IgD-negative memory B cell (primary cell): ENCODE data around the gene NUDT3. TPM values are rescaled to one million over a fixed set of nuclear protein-coding genes. Genes with fewer than 3 reads are reported as not detected.
A peak's percentile ranks its signal among the peaks of the same experiment; 100 is the strongest.

Source experiments
- H3K27ac Mint-ChIP-seq, 3 donors: one replicate each; pipeline ENCODE4 v1.8.0; 2020 to 2022; ENCODE audit warnings: mild to moderate bottlenecking in 3 of 3, mixed read lengths in 3 of 3, moderate library complexity in 1 of 3
- H3K27me3 Mint-ChIP-seq: one replicate; pipeline ENCODE4 v1.8.0; 2021; ENCODE audit warnings: mixed read lengths
- H3K36me3 Mint-ChIP-seq: one replicate; pipeline ENCODE4 v1.8.0; 2020; ENCODE audit warnings: mild to moderate bottlenecking, mixed read lengths
- H3K4me1 Mint-ChIP-seq, 3 donors: one replicate each; pipeline ENCODE4 v1.8.0; 2020 to 2022; ENCODE audit warnings: mixed read lengths in 3 of 3, mild to moderate bottlenecking in 1 of 3
- H3K4me3 Mint-ChIP-seq, 4 donors: one replicate each; pipeline ENCODE4 v1.8.0; 2020 to 2022; ENCODE audit warnings: mild to moderate bottlenecking in 4 of 4, mixed read lengths in 4 of 4, moderate library complexity in 3 of 4
- H3K9me3 Mint-ChIP-seq, 3 donors: one replicate each; pipeline ENCODE4 v1.8.0; 2020 to 2021; ENCODE audit warnings: mixed read lengths in 3 of 3, mild to moderate bottlenecking in 1 of 3
- polyA plus RNA-seq: library from polyadenylated mRNA; unstranded; fragments of 300-500 nt; fragmentation: Illumina TruSeq; gene quantifications from one replicate; pipeline ENCODE4 v1.2.3, GENCODE V29; 2021

Gene NUDT3
- polyA plus RNA-seq, 1 donor from 2014 or later = 11.2 TPM

DNA sequence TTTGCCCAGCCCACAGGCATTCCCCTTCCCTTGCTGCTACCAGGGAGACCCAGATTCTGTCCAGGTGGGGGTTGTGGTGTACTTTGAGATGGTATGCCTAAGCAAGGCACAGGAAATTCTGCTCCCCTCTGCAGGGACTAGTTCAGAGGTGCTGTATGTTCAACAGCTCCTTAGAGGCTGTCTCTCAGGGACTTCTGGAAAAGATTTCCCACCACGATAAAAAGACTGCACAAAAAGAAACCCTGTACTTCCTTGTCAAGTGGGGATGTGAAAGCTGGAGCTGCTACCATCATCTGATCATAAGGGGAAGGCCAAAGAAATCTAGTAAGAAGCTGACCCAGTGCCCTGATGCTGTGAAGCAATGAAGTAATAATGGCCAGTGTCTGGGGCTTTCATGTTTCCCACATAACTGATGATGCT, 92.1 kb downstream of the NUDT3 start:
- H3K27ac Mint-ChIP-seq = peak overlapping the region in 1 of 3 donors; percentile 64

GRCh38 chr6:34298941-34299340, 93.5 kb downstream of the NUDT3 start:
- H3K36me3 Mint-ChIP-seq = peaks cover 7% of the 10 kb centered on the region
- H3K27ac Mint-ChIP-seq = no peak overlapping the region
- H3K4me1 Mint-ChIP-seq = peaks cover 27 to 39% (median 33%) of the 10 kb centered on the region in 3 donors
- H3K27me3 Mint-ChIP-seq = no peaks in the 10 kb centered on the region
- H3K9me3 Mint-ChIP-seq = no peaks in the 10 kb centered on the region
- H3K4me3 Mint-ChIP-seq = no peak overlapping the region

More for the DNA sequence above, 92.1 kb downstream of the NUDT3 start:
- H3K9me3 Mint-ChIP-seq = no peaks in the 10 kb centered on the region
- peaks cover 7% of the 10 kb centered on the region for H3K36me3 Mint-ChIP-seq
- H3K27me3 Mint-ChIP-seq = no peaks in the 10 kb centered on the region
- peaks cover 22 to 39% (median 31%) of the 10 kb centered on the region in 3 donors for H3K4me1 Mint-ChIP-seq
- H3K4me3 Mint-ChIP-seq = no peak overlapping the region

DNA sequence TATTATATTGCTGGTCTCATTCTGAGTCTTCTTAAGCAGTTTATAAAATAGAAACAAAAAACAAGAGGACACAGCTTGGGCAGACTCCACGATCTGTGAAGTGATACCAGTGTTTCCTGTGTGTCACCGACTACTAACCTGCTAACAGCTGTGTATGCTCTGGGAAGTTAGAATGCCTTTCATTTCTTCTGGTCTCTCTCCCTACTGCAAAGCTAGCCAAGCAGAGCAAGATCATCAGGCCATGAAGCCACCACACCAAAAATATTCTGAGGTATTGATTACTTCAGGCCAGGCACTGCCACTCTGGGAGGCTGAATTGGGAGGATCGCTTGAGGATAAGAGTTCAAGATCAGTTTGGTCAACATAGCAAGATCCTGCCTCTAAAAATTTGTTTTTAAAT, 96.7 kb downstream of the NUDT3 start:
- Mint-ChIP-seq H3K27me3 (no peaks in the 10 kb centered on the region), H3K4me1 (peaks cover 26 to 29% (median 28%) of the 10 kb centered on the region in 3 donors), H3K4me3 (peak overlapping the region in 3 of 4 donors; percentile 3 to 89 (median 81)), H3K9me3 (no peaks in the 10 kb centered on the region), H3K36me3 (peaks cover 14% of the 10 kb centered on the region), H3K27ac (peak overlapping the region; percentile 84 to 93 (median 87))

- Mint-ChIP-seq H3K36me3 (peaks cover 10% of the 10 kb centered on the region), H3K27me3 (no peaks in the 10 kb centered on the region), H3K4me3 (no peak overlapping the region), H3K9me3 (no peaks in the 10 kb centered on the region), H3K4me1 (peaks cover 18 to 24% (median 22%) of the 10 kb centered on the region in 3 donors), H3K27ac (peak overlapping the region in 1 of 3 donors; percentile 15)
These were observed 99.5 kb downstream of the NUDT3 start for GRCh38 chr6:34292954-34293353.

GRCh38 chr6:34289137-34289536, 103.3 kb downstream of the NUDT3 start:
- H3K27me3 Mint-ChIP-seq = no peaks in the 10 kb centered on the region
- H3K4me1 Mint-ChIP-seq = peaks cover 12 to 19% (median 19%) of the 10 kb centered on the region in 3 donors
- H3K4me3 Mint-ChIP-seq = no peak overlapping the region
- H3K36me3 Mint-ChIP-seq = peaks cover 13% of the 10 kb centered on the region
- H3K27ac Mint-ChIP-seq = peak overlapping the region in 1 of 3 donors; percentile 53
- peaks cover 0 to 3% (median 0%) of the 10 kb centered on the region in 3 donors for H3K9me3 Mint-ChIP-seq

- H3K4me1 Mint-ChIP-seq = peaks cover 10 to 19% (median 19%) of the 10 kb centered on the region in 3 donors
- no peaks in the 10 kb centered on the region for H3K27me3 Mint-ChIP-seq
- peaks cover 13% of the 10 kb centered on the region for H3K36me3 Mint-ChIP-seq
- H3K4me3 Mint-ChIP-seq = no peak overlapping the region
- peaks cover 0 to 3% (median 0%) of the 10 kb centered on the region in 3 donors for H3K9me3 Mint-ChIP-seq
- peak overlapping the region in 2 of 3 donors; percentile 53 to 59 for H3K27ac Mint-ChIP-seq
These were observed 103.9 kb downstream of the NUDT3 start for GRCh38 chr6:34288581-34288980.

GRCh38 chr6:34285448-34286164, 106.9 kb downstream of the NUDT3 start:
- Mint-ChIP-seq H3K4me3 (no peak overlapping the region), H3K36me3 (peaks cover 13% of the 10 kb centered on the region), H3K9me3 (peaks cover 0 to 3% (median 0%) of the 10 kb centered on the region in 3 donors), H3K27ac (peak overlapping the region in 2 of 3 donors; percentile 47 to 49), H3K27me3 (no peaks in the 10 kb centered on the region), H3K4me1 (peaks cover 9 to 19% (median 14%) of the 10 kb centered on the region in 3 donors)

DNA sequence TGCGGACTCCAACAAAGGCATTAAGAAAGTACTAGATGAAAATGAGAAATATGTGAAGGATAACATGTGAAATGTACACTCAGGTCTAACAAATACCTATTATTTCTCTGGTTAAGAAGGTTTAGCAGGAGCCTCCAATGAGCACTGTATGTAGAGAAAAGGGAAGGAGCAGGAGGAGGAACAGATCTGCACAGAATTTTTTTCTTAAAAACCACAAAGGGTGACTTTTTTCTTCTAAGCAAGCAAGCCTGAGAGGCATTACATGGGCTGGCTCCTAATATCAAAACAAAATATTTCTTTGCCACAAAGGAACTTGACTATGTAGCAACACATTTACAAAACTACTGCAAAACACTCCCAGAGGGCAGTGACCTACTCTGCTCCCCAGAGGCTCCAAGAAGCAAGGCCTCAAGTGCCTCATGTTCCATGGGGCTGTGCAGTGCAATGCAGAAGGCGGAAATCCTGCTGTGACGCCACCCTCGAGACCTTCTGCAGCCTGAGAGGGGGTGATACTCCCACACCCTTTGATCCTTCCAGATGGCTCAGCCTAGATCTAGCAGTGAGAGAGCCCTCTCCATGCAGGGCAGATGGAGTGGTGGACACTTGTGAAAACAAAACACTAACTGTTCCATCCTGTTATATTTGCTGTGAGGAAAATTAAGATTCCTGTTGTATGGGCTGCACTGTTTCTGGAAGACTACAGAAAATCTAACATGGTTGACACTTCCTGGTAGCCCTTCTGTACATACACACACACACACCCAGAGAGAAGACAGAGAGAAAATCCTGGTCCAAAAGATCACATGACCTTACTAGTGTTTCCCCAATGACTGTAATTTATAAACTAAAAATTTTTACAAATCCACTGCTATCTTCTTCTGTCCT, 107.7 kb downstream of the NUDT3 start:
- H3K27ac Mint-ChIP-seq = peak overlapping the region; percentile 47 to 49 (median 48)
- peak overlapping the region in 2 of 4 donors; percentile 47 to 54 for H3K4me3 Mint-ChIP-seq
- H3K36me3 Mint-ChIP-seq = peaks cover 13% of the 10 kb centered on the region
- H3K4me1 Mint-ChIP-seq = peaks cover 9 to 19% (median 14%) of the 10 kb centered on the region in 3 donors
- H3K9me3 Mint-ChIP-seq = peaks cover 0 to 3% (median 0%) of the 10 kb centered on the region in 3 donors
- no peaks in the 10 kb centered on the region for H3K27me3 Mint-ChIP-seq

DNA sequence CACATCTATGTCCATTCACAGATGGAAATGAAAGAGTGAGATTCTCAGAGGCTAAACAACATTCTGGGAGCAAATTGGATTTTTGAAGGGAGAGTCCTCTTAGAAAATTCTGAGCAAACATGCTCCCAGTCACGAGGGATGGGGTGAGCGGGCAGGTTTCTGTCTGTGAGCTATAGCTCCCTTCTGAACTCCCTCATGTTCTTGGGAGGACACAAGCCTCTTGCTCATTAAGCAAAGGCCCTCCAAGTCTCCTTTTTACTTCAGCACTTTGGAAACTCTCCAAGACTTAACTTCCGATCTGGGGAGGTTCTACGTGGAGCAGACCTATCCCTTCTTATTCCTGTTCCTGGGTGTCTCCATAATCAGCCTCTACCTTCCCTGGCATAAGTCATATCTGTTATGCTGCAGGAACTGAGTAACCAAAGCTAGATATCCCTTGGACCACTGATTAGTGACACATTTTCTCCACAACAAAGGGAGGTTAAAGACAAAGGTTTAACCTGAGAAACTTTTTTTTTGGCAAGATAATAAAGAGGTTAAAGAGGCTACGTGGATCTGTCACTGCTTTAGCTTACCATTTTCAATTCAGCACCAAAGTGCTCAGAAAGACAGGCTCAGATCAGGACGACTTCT, 110.7 kb downstream of the NUDT3 start:
- Mint-ChIP-seq H3K36me3 (peaks cover 14% of the 10 kb centered on the region), H3K27ac (no peak overlapping the region), H3K4me1 (peaks cover 9 to 20% (median 13%) of the 10 kb centered on the region in 3 donors), H3K4me3 (no peak overlapping the region), H3K9me3 (peaks cover 0 to 3% (median 0%) of the 10 kb centered on the region in 3 donors), H3K27me3 (no peaks in the 10 kb centered on the region)

DNA sequence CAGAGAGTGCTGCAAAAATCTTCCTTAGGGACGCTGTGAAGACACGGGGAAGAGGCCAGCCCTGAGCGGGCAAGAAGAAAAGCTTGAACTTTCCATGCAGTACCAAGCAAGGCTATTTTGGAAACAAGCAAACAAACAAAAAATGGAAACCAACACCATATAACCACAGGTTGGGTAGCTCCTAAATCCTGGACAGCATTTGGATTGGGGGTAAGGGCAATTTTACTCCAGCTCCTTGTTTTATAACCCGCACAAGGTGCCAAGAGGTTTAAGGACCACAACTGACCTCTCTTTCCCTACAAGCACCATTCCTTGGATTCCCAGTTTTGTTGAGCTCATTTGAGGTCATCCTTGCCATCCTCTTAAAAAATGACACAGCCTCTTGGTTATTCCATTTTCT, 112.3 kb downstream of the NUDT3 start:
- no peak overlapping the region for H3K27ac Mint-ChIP-seq
- H3K36me3 Mint-ChIP-seq = peaks cover 11% of the 10 kb centered on the region

GRCh38 chr6:34278833-34279232, 113.6 kb downstream of the NUDT3 start:
- peak overlapping the region in 1 of 3 donors; percentile 64 for H3K27ac Mint-ChIP-seq
- peaks cover 4 to 10% (median 6%) of the 10 kb centered on the region in 3 donors for H3K4me1 Mint-ChIP-seq
- no peak overlapping the region for H3K4me3 Mint-ChIP-seq
- H3K36me3 Mint-ChIP-seq = peaks cover 9% of the 10 kb centered on the region
- no peaks in the 10 kb centered on the region for H3K27me3 Mint-ChIP-seq
- H3K9me3 Mint-ChIP-seq = no peaks in the 10 kb centered on the region

More for the DNA sequence above, 112.3 kb downstream of the NUDT3 start:
- no peak overlapping the region for H3K4me3 Mint-ChIP-seq
- no peaks in the 10 kb centered on the region for H3K27me3 Mint-ChIP-seq
- peaks cover 10 to 17% (median 16%) of the 10 kb centered on the region in 3 donors for H3K4me1 Mint-ChIP-seq
- H3K9me3 Mint-ChIP-seq = peaks cover 0 to 3% (median 0%) of the 10 kb centered on the region in 3 donors

DNA sequence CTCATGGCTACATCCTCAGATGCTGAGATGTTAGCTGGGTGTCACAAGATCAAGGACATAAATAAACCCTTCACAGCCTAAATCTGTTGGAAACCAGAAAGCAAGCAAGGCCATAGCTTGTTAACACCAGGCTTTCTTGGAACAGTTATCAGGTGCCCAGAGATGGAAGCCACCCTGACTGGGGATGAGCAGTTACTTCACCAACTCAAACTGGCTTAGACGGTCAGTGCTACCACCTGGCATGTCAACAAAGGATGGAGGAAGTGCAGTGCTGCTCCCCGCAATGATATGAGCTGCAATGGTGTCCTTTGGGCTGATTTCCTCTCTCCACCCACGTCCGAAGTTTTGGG, 114.7 kb downstream of the NUDT3 start:
- H3K9me3 Mint-ChIP-seq = no peaks in the 10 kb centered on the region
- no peaks in the 10 kb centered on the region for H3K27me3 Mint-ChIP-seq
- no peak overlapping the region for H3K4me3 Mint-ChIP-seq
- H3K36me3 Mint-ChIP-seq = peaks cover 9% of the 10 kb centered on the region
- H3K27ac Mint-ChIP-seq = no peak overlapping the region
- H3K4me1 Mint-ChIP-seq = peaks cover 4 to 11% (median 6%) of the 10 kb centered on the region in 3 donors

DNA sequence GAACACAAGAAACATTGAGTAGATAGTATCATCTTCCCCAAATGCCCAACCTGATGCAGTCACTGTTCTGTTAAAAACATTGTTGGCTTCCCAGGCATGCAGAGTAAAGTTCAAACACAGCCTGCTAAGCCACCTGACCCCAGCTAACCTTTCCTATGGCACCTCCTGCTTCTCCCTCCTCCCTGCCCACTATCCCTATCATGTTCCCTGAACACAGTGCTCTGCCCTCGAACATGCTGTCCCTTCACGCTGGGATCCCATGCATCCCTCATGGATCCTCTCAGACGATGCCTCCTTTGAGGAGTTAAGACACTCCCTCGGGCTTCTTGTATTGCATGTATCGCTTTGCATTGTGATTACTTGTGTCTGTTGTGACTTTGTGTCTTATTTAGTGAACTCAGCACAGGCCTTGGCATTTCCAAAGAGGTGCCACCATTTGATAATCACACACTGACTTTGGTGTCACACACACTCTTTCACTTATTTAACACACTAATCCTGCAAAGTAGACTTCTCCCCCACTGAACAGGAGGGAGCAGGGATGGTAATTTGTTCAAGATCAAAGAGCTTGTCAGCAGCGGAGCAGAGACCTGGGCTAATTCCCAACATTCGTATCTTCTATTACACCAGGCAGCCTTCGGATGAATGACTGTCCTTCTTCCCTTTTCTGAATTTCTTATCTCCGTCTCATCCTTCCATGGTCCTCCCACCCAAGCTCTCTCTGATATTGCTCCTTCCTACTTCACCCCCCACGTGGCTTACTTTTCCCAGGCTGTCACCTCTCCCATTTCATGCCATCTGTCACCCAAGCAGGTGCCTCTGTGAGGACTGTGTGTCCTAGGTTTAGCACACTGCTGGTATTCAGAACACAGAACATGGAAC, 115.3 kb downstream of the NUDT3 start:
- Mint-ChIP-seq H3K4me1 (peaks cover 4 to 13% (median 6%) of the 10 kb centered on the region in 3 donors), H3K27me3 (no peaks in the 10 kb centered on the region), H3K27ac (no peak overlapping the region), H3K36me3 (peaks cover 9% of the 10 kb centered on the region), H3K4me3 (no peak overlapping the region), H3K9me3 (no peaks in the 10 kb centered on the region)

GRCh38 chr6:34276191-34276590, 116.3 kb downstream of the NUDT3 start:
- Mint-ChIP-seq H3K4me1 (peaks cover 4 to 13% (median 6%) of the 10 kb centered on the region in 3 donors), H3K9me3 (no peaks in the 10 kb centered on the region), H3K4me3 (no peak overlapping the region), H3K27ac (no peak overlapping the region), H3K27me3 (no peaks in the 10 kb centered on the region), H3K36me3 (peaks cover 5% of the 10 kb centered on the region)
